Stimulated activated CD8-positive, alpha-beta memory T cell treated with anti-CD3 and anti-CD28 coated beads, Interleukin-2, amount 100 ng/mL, for 48 hours (primary cell): Measurements from ENCODE around the gene MEF2D.

Experiments
- DNase-seq, 2 donors: peaks; one replicate each; pipeline ENCODE4 v3.0.0-alpha.2; 2020; ENCODE audit warnings: low read depth in 2 of 2

The MEF2D gene

GRCh38 chr1:156488566-156489165, 11.9 kb downstream of the MEF2D start:
- DNase-seq = peak in 1 of 2 donors; percentile 32

GRCh38 chr1:156487862-156488261, 12.7 kb downstream of the MEF2D start:
- peak in 1 of 2 donors; percentile 27 for DNase-seq

GRCh38 chr1:156486421-156487344, 13.9 kb downstream of the MEF2D start:
- DNase-seq = no peak

GRCh38 chr1:156485984-156486383, 14.6 kb downstream of the MEF2D start:
- no peak for DNase-seq

- no peak for DNase-seq
These were observed 16.0 kb downstream of the MEF2D start for GRCh38 chr1:156484480-156485058.

- DNase-seq = no peak
These were observed 17.2 kb downstream of the MEF2D start for GRCh38 chr1:156483397-156483796.

- no peak for DNase-seq
These were observed 18.3 kb downstream of the MEF2D start for GRCh38 chr1:156482276-156482675.

- no peak for DNase-seq
These were observed 19.0 kb downstream of the MEF2D start for GRCh38 chr1:156481527-156481926.

GRCh38 chr1:156480411-156481192, 20.0 kb downstream of the MEF2D start:
- peak; percentile 66 to 69 for DNase-seq

GRCh38 chr1:156480016-156480370, 20.6 kb downstream of the MEF2D start:
- DNase-seq = no peak

- no peak for DNase-seq
These were observed 21.2 kb downstream of the MEF2D start for GRCh38 chr1:156479093-156480015.

GRCh38 chr1:156478250-156478627, 22.3 kb downstream of the MEF2D start:
- no peak for DNase-seq

GRCh38 chr1:156477526-156478249, 22.9 kb downstream of the MEF2D start:
- no peak for DNase-seq

- DNase-seq = no peak
These were observed 23.9 kb downstream of the MEF2D start for GRCh38 chr1:156476501-156477298.

GRCh38 chr1:156475568-156476500, 24.7 kb downstream of the MEF2D start:
- DNase-seq = no peak

GRCh38 chr1:156474966-156475365, 25.6 kb downstream of the MEF2D start:
- no peak for DNase-seq

- no peak for DNase-seq
These were observed 28.8 kb downstream of the MEF2D start for GRCh38 chr1:156471496-156472490.
